SK-N-SH (cell line): ENCODE results near the gene CD46.

Source experiments
- CTCF ChIP-seq: fragments of 200-600 bp; sonication (generic); IDR thresholded peaks from 2 replicates; pipeline ENCODE4 v1.6.1; 2017; ENCODE audit warnings: antibody characterized with exemption, mild to moderate bottlenecking, moderate library complexity
- EZH2phosphoT487 ChIP-seq: fragments of 200-600 bp; sonication (generic); IDR thresholded peaks from 2 replicates; pipeline ENCODE4 v1.6.1; 2017; ENCODE audit warnings: low read depth, mixed run types, mild to moderate bottlenecking, antibody characterized with exemption, moderate library complexity, borderline replicate concordance
- FOXM1 ChIP-seq: IDR thresholded peaks from 2 replicates; pipeline ENCODE4 v1.4.0; 2012; ENCODE audit warnings: low read depth, mild to moderate bottlenecking
- GATA2 ChIP-seq: sonication (generic); formaldehyde crosslinking; IDR thresholded peaks from 2 replicates; pipeline ENCODE4 v1.5.0; 2020; ENCODE audit warnings: mild to moderate bottlenecking, missing genetic modification reagents
- MAX ChIP-seq: IDR thresholded peaks from 2 replicates; pipeline ENCODE4 v1.4.0; 2012; ENCODE audit warnings: low read depth
- POLR2AphosphoS5 ChIP-seq: IDR thresholded peaks from 2 replicates; pipeline ENCODE4 v1.6.1; 2012; ENCODE audit warnings: low read depth, low read length
- RAD21 ChIP-seq: IDR thresholded peaks from 2 replicates; pipeline ENCODE4 v1.6.1; 2012; ENCODE audit warnings: mild to moderate bottlenecking, low read length
- RCOR1 ChIP-seq: fragments of 150-350 bp; IDR thresholded peaks from 2 replicates; pipeline ENCODE4 v1.6.1; 2017; ENCODE audit warnings: antibody characterized with exemption, low read length
- REST ChIP-seq: IDR thresholded peaks from 2 replicates; pipeline ENCODE4 v1.6.1; 2012; ENCODE audit warnings: mild to moderate bottlenecking, low read depth, low read length, moderate library complexity
- RXRA ChIP-seq: IDR thresholded peaks from 2 replicates; pipeline ENCODE4 v1.4.0; 2012; ENCODE audit warnings: low read depth, mild to moderate bottlenecking, borderline replicate concordance

GRCh38 chr1:207755846-207756693, 4.2 kb downstream of the CD46 start:
- TF ChIP-seq FOXM1 (no peak), CTCF (no peak), RXRA (no peak), RCOR1 (no peak), GATA2 (CRISPR knock-in tag) (no peak), RAD21 (no peak), MAX (no peak), POLR2AphosphoS5 (no peak), EZH2phosphoT487 (no peak), REST (no peak)
